RWPE2 (cell line): Measurements from ENCODE around the gene NKX3-2.
A peak's percentile ranks its signal among the peaks of the same experiment; 100 is the strongest.

Experiments
- ATAC-seq: fragments of 200-7000 bp; cut with Tn5 transposase; 3 replicates; pipeline ENCODE4 v1.9.1; 2021; ENCODE audit warnings: low read depth
- DNase-seq: peaks from one replicate; pipeline ENCODE4 v3.0.0-alpha.2; 2020; ENCODE audit warnings: low spot score
- H3K27ac ChIP-seq: fragments of 450-650 bp; 2 replicates; pipeline ENCODE4 v1.5.1; 2017; ENCODE audit warnings: mild to moderate bottlenecking; ENCODE audit not compliant: poor library complexity, severe bottlenecking
- H3K27me3 ChIP-seq: fragments of 250-450 bp; sonication (Bioruptor Pico); 2 replicates; pipeline ENCODE4 v1.5.1; 2021; ENCODE audit warnings: mild to moderate bottlenecking, moderate library complexity; ENCODE audit not compliant: insufficient read depth, poor library complexity, severe bottlenecking
- H3K36me3 ChIP-seq: fragments of 250-450 bp; sonication (Bioruptor Pico); 2 replicates; pipeline ENCODE4 v1.5.1; 2020; ENCODE audit warnings: low read depth, mild to moderate bottlenecking, moderate library complexity
- H3K4me1 ChIP-seq: fragments of 250-450 bp; sonication (Bioruptor Pico); 2 replicates; pipeline ENCODE4 v1.5.1; 2021; ENCODE audit warnings: mild to moderate bottlenecking, moderate library complexity; ENCODE audit not compliant: insufficient read depth, poor library complexity, severe bottlenecking
- H3K4me3 ChIP-seq: fragments of 250-450 bp; sonication (Bioruptor Pico); 2 replicates; pipeline ENCODE4 v1.5.1; 2021; ENCODE audit warnings: mild to moderate bottlenecking, moderate library complexity; ENCODE audit not compliant: severe bottlenecking
- H3K9me3 ChIP-seq: fragments of 250-450 bp; sonication (Bioruptor Pico); 2 replicates; pipeline ENCODE4 v1.5.1; 2021; ENCODE audit warnings: mild to moderate bottlenecking, moderate library complexity; ENCODE audit not compliant: severe bottlenecking
- CTCF ChIP-seq: fragments of 450-650 bp; IDR thresholded peaks from one replicate; pipeline ENCODE4 v1.5.1; 2017; ENCODE audit warnings: mild to moderate bottlenecking, moderate library complexity; ENCODE audit not compliant: poor library complexity, severe bottlenecking

Gene NKX3-2

GRCh38 chr4:13534344-13535063, 9.8 kb downstream of the NKX3-2 start:
- no peak for TF ChIP-seq CTCF
- DNase-seq (peak; percentile 42), ATAC-seq (no peak; the same call in 2 of the 3 replicates)
- Histone ChIP-seq H3K4me1 (no peaks in the 10 kb centered on the region), H3K27ac (no peak overlapping the region), H3K27me3 (peaks cover 96% of the 10 kb centered on the region), H3K4me3 (no peak overlapping the region), H3K36me3 (no peaks in the 10 kb centered on the region), H3K9me3 (no peaks in the 10 kb centered on the region)

- no peaks in the 10 kb centered on the region for H3K36me3 ChIP-seq
- no peak for DNase-seq
- ATAC-seq = no peak
Observed at GRCh38 chr4:13533670-13534343, 10.5 kb downstream of the NKX3-2 start.

DNA sequence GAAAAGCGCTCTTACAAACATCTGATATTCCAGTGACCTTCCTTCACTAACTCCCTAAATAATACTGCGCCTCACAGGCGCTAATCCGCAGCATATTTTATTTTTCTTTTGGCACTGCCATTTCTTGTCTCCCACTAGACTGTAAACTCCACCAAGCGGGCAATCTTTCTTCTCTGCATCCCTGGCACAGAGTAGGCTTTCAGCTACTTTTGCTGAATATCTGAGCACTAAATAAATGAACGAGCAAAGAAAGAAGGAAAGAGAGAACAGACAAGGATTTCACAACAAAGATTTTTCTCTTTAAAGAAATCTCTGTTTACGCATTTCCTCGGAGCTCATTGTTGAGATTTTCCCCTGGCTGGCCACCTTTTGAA, 12.7 kb downstream of the NKX3-2 start:
- ATAC-seq (no peak), DNase-seq (no peak)
- no peaks in the 10 kb centered on the region for H3K36me3 ChIP-seq
- no peak for TF ChIP-seq CTCF
- peaks cover 95% of the 10 kb centered on the region for H3K27me3 ChIP-seq
- H3K27ac ChIP-seq = no peak overlapping the region
- H3K9me3 ChIP-seq = no peaks in the 10 kb centered on the region
- no peaks in the 10 kb centered on the region for H3K4me1 ChIP-seq
- no peak overlapping the region for H3K4me3 ChIP-seq

More at GRCh38 chr4:13533670-13534343, 10.5 kb downstream of the NKX3-2 start:
- TF ChIP-seq CTCF = no peak
- Histone ChIP-seq H3K27me3 (peaks cover 96% of the 10 kb centered on the region), H3K27ac (no peak overlapping the region), H3K9me3 (no peaks in the 10 kb centered on the region), H3K4me1 (no peaks in the 10 kb centered on the region), H3K4me3 (no peak overlapping the region)

DNA sequence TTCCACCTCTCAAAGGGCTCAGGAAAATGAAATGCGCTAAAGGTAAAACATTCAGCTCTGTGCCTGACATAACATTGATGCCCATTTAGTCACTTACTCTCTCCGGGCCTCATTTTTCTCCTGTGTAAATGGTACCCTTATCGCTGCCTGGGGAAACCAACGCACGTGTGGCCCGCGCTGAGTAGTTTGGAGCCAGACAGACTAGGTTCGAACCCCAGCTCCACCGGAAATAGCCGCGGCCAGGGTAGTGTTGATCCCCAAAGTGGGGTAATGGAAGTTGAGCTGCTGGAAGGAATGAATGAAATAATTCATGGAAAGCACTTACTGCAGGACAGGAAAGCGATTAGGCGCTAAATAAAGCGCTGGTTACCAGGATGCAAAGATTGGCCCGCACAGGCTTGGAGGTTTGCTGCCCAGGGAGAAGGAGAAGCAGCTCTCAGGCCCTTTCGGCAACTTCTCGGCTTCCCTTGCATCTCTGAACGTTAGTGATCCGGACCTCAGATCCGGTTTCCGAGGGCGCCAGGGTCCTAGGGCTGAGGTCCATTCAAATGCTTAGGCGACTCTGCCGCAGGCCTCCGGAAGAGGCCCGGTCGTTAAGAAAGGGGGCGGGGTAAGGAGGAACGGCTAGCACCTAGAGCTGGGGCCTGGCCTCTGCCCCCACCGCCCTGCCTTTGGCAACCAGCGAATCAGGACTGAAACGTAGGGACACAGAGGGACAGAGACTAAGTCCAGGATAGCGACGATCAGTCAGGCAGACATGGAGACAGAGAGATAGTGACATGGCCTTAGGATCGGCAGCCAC, 13.3 kb downstream of the NKX3-2 start:
- ATAC-seq (no peak), DNase-seq (no peak)
- Histone ChIP-seq H3K27ac (no peak overlapping the region), H3K4me1 (no peaks in the 10 kb centered on the region), H3K36me3 (no peaks in the 10 kb centered on the region), H3K4me3 (no peak overlapping the region), H3K9me3 (no peaks in the 10 kb centered on the region), H3K27me3 (peaks cover 95% of the 10 kb centered on the region)
- no peak for TF ChIP-seq CTCF
